ENCODE results near the gene NDUFB11.

The NDUFB11 gene

DNA sequence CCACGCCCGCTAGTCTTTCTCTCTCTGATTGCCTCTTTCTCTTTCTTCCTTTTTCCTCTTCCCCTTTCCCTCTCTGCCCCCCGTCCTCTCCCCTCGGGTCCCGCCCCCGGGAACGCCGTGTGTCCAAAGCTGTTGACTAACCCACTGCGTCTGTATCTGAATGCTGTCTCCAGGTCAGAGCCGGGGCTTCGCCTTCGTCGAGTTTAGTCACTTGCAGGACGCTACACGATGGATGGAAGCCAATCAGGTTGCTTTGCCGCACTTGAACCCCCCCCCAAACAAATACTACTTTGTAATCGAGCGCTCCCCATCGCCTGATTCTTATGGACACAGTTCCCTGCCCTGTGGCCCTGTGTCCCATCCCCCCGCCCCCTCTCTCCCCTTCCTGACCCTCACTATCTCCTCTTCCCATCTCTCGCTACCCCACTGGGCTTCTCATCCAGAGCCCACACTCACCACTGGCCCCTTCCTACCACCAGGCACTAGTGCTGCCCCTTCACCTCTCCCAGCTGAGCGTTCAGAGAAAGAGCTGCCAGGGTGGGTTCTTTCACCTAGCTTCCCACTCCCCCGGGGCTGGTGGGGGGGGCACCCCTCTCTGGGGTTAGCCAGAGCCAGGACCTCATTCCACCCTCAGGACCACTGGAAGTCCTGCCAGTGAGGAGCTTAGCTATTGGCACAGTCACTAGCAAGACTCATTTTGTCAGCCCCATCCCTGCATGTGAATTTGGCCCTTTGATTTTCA lies 30.5 kb upstream of the NDUFB11 start:
- no peak for DNase-seq (ENCODE audit: low spot score)

DNA sequence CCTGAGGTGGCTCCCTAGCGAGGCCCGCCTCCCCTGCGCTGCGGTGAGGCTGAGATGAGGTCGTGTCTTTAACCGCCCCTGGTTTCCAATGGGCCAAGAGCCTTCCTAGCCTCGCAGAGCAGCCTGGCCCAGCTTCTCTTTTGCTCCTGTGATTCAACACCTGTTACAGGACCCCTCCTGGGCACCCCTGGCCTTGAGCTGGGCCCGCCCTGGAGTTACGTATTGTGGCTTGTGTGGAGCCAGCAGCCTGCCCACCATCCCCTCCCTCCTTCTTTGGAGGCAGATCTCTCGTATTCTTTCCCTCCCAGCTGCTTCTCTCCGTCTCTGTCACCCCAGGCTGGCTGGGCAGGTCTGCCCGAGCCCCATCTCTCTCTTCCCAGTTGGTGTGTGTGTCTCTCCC lies 29.9 kb upstream of the NDUFB11 start:
- no peak for DNase-seq (ENCODE audit: low spot score)

DNA sequence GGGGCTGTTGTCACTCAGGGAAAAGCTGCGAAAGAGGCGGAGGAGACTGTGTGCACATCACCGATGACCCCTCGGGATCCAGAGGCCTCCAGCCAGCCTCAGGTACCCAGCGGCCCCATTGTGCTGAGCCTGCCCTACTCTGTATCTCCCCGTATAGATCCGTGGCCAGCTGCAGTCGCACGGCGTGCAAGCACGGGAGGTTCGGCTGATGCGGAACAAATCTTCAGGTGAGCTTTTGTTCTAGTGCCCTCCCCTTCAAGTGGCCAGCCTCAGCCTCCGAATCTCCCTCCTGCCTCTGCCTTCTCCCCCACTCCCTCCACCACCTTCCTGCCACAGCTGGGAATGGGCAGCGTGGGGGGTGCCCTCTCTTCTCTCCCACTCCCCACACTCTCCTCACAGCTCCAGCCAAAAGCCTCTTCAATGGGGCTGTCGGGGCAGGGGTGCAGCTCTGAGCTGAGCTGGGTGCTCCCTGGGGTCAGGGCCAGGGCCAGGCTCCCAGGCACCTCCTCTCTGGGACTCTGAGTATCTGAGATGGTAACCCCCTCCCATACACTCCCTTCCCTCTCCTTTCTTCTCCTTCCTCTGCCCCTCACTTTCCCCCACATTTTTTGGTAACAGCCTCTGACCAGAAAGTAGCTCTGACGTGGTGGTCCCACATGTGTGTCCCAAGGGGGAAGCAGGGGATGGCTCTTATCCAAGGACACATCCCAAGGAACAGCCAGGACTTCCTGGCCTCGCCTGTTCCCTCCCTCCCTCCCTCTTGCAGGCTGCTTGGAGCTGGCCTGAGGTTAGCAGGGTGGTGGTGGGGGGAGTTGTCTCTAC lies 28.7 kb upstream of the NDUFB11 start:
- no peak for DNase-seq (ENCODE audit: low spot score)

DNA sequence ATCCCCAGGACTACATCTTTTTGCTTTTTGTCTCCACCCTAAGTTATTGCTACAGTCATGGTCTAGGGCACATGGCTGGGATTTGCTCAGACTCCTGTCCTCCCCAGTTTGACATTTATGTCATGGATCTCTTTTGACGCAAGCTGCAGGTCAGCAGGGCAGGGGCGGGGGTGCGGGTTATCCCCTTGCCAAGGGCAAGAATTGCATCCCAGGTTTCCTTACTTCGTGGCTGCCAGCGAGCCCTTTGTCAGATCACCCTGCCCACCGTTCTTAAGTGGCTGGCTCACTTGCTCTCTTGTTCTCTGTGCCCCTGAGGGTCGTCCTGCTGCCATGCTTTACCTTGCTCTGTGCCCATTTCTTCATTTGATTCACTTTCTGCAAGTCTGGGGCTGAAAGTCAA lies 28.0 kb upstream of the NDUFB11 start:
- no peak for DNase-seq (ENCODE audit: low spot score)

DNA sequence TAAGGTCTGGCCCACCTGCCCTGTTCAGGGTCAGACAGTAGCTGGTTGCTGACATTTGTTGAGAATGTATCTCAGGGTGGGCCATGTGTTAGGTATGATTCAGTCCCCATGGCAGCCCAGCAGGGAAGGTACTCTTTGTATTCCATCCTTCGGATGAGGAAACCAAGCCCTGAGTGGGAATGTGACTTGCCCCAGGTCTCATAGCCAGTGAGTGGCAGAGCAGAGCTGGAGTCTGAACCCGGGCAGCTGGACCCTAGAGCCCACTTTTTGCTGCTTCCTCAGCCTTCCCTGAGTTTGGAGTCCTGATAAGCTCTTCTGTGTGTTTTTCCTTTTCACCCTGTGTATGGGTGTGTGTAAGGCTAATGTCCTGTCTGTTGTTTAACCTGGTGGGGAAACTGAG lies 27.5 kb upstream of the NDUFB11 start:
- no peak for DNase-seq (ENCODE audit: low spot score)

DNA sequence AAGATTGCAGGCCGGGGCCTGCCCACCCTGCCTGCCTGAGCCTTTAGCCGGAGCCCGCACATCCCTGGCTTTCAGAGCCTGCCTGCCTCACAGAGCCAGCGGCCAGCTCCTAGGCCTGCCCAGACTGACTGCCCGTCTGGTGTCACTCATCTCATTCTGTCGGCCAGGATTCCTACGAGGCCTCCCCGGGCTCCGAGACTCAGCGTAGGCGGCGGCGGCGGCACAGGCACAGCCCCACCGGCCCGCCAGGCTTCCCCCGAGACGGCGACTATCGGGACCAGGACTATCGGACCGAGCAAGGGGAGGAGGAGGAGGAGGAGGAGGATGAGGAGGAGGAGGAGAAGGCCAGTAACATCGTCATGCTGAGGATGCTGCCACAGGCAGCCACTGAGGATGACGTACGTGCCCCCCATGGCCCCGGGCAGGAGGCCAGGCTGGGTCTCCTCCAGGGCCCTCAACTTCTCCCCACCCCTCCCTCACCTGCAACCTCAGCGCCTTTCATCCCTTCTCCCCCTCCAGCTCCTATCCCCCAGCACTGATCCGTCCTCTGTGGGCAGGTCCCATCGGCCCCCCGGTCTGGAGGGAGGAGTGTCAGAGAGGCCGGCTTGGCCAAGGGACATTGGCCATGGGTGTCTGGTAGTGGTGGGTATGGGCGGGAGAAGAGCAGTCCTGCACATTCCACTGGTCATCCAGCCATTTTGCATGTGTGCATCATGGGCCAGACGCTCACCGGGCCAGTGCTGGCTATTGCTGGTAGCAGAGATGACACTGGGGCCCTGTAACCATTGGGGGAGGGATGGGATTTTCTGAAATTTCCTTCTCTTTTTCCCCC lies 26.6 kb upstream of the NDUFB11 start:
- no peak for DNase-seq (ENCODE audit: low spot score)

DNA sequence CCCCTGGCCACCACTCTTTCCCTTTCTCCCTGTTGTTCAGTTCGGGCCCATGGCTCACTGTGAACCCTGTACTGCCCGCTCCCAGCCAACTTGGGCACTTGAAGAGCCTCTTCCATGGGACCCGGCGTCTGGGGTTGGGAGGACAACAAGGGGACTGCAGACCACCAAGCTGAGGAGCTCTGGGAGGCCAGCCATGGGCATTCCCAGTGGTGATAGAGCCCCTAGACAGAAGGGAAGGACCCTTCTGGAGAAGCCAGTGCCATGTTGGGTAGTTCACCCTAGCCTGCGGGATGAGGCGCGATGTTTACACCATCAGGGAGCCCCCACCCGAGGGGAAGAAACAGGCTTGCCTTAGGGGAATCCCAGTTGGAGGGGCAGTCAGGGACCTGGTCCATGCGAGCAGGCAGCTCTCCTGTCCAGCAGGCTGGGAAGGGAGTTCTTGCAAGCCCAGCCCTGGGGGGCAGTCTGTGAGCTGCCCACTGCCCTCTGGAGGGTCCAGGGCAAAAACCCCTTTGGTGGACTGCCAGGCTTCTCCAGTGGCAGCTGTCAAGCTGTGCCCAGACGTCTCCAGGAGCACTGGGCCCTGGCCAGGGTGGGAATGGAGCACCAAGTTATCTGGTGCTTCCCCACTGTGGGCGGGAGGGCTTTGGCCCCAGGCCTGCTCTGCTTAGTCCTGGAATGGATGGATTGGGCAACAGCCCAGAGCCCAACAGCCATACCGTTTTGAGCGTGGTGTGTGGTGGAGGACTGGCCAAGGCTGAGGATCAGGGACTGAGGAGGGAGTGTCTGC lies 25.4 kb upstream of the NDUFB11 start:
- DNase-seq (ENCODE audit: low spot score): peak; percentile 62

DNA sequence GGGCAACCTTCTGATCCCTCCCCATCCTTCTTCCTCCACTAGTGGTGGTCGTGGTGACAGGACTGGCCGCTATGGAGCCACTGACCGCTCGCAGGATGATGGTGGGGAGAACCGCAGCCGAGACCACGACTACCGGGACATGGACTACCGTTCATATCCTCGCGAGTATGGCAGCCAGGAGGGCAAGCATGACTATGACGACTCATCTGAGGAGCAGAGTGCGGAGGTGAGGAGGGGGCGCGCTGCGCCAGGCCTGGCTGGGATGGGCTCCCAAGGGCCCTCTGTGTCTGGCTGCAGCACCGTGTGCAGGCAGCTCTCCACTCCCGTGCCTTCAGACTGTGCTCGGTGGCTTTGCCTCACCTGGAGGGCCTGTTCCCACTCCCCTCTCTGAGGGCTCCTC lies 24.8 kb upstream of the NDUFB11 start:
- no peak for DNase-seq (ENCODE audit: low spot score)

DNA sequence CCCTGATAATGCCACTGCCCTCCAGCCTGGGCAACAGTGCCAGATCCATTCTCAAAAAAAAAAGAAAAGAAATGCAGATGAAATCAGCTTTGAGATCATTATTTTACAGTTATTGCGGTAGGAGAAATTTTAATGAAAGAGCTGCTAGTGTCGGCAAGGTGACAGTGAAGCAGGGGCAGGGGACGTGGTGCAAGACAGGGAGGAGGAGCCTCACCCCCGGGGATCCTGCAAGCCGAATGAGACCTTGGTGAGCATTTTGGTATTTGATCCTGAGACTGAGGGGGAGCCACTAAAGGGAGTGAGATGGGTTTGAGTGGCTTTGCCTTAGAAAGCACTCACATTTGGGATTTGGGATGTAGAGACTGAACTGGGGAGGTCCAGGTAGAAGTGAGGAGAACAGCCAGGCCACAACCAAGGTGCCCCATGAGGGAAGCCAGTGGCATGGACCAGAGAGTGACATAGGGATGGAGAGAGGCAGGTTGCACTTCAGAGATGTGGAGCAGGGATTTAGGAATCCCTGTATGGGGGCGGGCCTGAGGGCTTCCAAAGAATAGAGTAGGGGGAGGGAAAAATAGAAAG lies 24.1 kb upstream of the NDUFB11 start:
- DNase-seq (ENCODE audit: low spot score): no peak

DNA sequence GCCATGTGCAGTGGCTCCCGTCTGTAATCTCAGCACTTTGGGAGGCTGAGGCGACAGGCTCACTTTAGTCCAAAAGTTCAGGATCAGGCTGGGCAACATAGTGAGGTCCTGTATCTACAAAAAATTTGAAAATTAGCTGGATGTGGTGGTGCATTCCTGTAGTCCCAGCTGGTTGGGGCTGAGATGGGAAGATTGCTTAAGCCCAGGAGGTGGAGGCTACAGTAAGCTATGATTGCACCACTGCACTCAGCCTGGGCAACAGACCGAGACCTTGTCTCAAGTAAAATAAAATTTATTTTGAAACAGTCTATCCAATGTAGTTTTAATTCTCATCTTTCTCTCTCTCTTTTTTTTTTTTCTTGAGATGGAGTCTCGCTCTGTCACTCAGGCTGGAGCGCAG lies 21.6 kb upstream of the NDUFB11 start:
- no peak for DNase-seq (ENCODE audit: low spot score)

DNA sequence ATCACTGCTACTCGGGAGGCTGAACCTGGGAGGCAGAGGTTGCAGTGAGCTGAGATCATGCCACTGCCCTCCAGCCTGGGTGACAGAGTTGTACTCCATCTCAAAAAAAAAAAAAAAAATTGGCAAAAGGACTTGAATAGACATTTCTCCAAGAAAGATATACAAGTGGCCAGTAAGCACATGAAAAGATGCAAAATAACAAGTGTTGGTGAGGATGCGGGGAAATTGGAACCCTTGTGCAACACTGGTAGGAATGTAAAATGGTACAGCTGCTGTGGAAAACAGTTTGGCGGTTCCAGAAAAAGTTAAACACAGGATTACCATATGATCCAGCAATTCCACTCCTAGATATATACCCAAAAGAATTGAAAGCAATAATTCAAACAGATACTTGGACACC lies 19.9 kb upstream of the NDUFB11 start:
- no peak for DNase-seq (ENCODE audit: low spot score)

DNA sequence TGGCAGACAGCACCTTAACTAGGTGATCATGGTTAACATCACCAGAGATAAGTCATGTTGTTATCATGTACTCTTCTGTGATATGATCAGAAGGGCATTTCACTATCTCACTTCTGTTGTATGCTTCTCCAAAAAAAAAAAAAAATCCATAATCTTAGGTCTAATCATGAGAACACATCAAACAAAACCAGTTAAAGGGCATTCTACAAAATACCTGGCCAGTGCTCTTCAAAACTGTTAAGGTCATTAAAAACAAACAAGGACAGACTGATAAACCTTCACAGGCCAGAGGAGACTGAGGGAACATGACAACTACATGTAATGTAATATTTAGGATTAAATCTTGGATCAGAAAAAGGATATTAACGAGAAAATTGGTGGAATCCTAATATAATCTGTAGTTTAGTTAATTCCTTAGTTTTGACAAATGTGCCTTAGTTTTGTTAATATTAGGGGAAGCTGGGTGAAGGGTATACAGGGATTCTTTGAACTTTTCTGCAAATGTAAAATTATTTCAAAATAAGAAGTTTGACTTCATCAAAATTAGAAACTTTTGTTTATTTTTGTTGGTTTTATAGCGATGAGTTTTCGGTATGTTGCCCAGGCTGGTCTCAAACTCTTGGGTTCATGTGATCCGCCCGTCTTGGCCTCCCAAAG lies 18.6 kb upstream of the NDUFB11 start:
- no peak for DNase-seq (ENCODE audit: low spot score)

DNA sequence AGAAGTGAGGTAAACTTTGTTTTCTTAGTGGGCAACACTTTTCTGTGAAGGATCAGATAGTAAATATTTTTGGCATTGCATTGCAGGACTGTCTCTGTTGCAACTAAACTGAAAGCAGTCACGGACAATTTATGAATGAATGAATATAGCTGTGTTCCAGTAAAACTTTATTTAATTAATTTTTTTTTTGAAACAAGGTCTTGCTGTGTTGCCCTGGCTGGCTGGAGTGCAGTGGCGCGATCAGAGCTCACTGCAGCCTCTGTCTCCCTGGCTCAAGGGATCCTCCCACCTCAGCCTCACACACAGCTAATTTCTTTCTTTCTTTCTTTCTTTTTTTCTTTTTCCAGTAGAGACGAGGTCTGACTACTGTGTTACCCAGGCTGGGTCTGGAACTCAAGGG lies 16.3 kb upstream of the NDUFB11 start:
- no peak for DNase-seq (ENCODE audit: low spot score)

DNA sequence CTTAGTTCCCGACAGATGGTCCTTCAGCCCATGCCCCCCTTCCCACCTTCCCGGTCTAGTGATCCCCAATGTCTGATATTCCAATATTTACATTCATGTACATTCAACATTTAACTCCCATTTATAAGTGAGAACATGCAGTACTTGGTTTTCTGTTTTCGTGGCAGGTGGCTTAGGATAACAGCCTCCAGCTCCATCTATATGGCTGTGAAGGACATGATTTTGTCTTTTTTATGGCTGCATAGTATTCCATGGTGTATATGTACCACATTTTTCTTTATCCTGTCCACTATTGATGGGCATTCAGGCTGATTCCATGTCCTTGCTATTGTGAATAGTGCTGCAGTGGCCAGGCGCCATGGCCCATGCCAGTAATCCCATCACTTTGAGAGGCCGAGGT lies 14.3 kb upstream of the NDUFB11 start:
- no peak for DNase-seq (ENCODE audit: low spot score)

DNA sequence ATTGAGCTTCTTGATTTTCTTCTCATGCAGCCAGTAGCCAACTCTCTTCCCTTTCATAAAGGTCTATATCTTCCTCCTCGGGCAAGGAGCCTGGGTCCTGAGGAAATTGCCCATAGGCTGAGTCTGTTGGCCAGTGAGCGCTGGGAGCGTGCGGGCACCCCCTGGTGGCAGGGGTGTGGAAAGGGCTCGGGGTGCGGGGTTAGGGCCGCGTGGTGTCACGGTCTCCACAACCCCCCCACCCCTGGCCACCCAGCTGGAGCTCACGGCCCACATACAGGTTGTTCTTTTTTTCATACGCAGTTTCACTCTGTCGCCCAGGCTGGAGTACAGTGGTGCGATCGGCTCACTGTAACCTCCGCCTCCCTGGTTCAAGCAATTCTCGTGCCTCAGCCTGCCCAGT lies 13.6 kb upstream of the NDUFB11 start:
- no peak for DNase-seq (ENCODE audit: low spot score)

DNA sequence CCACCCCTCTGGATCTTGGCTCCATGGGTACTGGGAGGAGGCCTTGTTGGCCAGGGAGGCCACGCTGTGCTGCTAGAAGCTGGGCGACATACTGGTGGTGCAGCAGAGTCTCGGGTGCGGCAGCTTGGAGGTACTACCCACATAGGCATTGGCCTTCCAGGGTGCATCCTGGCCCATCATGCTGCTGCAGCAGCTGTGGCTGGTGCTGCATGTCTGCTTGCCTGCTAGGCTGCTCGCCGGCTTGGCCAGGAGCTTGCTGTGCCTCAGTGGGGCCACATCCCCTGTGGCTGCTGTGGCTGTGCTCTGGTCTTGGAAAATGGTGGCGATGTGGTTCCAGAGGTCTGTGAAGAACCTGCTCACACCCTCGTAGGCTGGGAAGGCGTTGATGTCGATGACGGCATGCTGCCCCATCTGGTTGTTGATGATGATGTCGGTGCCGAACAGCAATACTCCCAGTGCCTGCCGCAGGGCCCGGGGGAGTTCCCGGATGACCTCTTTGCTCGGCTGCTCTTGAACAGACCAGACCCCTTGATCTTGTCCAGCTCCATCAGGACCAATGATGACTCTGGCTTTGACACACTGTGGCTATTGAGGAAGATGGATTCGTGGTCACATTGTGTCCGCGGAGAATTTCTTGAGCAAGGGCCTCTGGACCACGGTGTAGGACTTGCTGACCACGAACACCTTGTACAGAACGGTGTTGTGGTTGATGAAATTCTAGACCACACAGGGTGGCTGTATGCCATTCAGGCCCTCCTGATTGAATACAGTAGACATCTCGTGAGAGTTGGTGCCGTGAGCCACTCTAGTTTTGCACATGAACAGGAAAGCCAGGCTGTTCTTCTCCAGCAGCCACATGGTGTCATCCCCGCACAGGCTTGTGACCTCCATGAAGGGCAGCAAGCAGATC lies 12.4 kb upstream of the NDUFB11 start:
- no peak for DNase-seq (ENCODE audit: low spot score)

DNA sequence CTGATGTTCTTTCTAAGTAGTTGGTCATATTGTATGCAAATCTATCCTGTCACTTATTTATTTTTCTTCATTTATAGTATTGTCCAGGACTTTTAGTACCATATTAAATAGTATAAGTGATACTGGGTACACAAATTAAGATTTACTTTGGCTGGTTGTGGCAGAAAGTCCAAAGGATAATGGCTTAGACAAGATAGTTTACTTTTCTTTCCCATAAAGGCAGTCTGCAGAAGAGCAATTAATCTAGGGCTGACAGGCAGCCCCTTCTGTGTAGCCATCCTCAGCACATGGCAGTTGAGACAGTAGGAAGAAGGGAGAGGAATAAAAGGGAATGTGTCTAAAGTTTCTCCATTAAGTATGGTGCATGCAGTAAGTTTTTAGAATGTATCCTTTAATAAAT lies 6.9 kb upstream of the NDUFB11 start:
- no peak for DNase-seq (ENCODE audit: low spot score)

DNA sequence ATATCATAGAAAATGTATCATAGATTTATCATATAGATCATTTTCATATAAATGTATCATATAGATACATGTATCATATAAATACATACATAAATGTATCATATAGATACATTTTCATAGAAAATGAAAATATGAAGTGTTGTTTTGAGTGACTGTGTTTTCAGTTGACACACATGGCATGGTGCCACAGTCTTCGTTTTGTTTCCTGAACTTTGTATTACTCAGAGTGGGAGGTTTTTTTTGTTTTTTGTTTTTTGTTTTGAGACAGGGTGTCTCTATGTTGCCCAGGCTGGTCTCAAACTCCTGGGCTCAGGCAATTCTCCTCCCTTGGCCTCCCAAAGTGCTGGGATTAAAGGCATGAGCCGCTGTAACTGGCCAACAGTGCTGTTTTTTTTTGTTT lies 4.4 kb upstream of the NDUFB11 start:
- no peak for DNase-seq (ENCODE audit: low spot score)

DNA sequence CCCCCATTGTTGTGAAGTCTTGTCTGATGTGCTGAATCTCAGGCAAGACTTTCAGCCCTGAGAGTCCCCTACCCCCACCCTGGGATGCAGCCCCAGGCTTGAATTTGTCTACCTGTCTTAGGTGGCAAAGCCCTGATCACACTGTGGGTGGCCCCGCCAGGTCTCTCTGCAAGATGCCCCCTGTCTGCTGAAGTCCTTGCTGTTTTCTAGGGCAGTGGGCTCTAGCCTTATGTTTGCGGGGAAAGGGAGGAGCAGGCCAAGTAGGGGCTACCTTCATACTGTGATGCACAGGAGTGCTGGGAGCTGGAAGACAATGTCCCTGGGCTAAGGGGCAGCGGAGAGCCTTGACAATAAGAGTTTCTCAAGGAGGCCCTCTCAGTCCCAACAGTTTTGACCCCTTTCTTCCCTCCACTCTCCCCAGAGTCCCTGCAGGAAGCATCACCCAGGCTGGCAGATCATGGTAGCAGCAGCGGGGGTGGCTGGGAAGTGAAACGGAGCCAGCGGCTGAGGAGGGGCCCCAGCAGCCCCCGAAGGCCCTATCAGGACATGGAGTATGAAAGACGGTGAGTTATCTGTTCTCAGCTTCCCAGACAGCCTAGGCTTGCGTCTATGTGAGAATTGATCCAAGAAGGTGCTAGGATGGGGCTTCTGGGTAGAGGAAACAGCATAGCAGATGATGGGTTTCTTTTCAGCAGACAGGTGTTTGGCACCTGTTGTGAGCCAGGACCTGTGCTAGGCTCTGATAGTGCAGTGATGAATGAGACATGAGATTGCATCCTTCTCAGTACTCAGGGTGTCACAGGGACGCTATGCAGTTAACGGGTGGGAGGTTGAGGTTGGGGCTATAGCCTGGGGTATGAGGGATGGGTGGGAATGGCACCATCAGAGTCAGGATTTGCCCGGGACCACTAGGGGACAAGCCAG lies 2.7 kb upstream of the NDUFB11 start:
- DNase-seq (ENCODE audit: low spot score): no peak

All from GM03348 (cell line).